ENCODE data around the gene ULBP1.

GRCh38 chr6:149969635-149970034 is 5.9 kb downstream of the ULBP1 start:
- TF ChIP-seq, protein P1, sequence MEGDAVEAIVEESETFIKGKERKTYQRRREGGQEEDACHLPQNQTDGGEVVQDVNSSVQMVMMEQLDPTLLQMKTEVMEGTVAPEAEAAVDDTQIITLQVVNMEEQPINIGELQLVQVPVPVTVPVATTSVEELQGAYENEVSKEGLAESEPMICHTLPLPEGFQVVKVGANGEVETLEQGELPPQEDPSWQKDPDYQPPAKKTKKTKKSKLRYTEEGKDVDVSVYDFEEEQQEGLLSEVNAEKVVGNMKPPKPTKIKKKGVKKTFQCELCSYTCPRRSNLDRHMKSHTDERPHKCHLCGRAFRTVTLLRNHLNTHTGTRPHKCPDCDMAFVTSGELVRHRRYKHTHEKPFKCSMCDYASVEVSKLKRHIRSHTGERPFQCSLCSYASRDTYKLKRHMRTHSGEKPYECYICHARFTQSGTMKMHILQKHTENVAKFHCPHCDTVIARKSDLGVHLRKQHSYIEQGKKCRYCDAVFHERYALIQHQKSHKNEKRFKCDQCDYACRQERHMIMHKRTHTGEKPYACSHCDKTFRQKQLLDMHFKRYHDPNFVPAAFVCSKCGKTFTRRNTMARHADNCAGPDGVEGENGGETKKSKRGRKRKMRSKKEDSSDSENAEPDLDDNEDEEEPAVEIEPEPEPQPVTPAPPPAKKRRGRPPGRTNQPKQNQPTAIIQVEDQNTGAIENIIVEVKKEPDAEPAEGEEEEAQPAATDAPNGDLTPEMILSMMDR (conservative IDR thresholded peaks at IDR 0.05), result no peak
- TF ChIP-seq ZFX (IDR thresholded peaks at IDR 0.05), result no peak
